ENCODE data around the gene YY1AP1.

YY1AP1 gene

GRCh38 chr1:155623357-155623756 lies 65.2 kb downstream of the YY1AP1 start:
- no peak for TF ChIP-seq REST (IDR thresholded peaks at IDR 0.05; ENCODE audit: insufficient read depth in 1 of 2, low read depth in 2 of 2, low read length in 2 of 2)
- TF ChIP-seq TAF1 (IDR thresholded peaks at IDR 0.05; ENCODE audit: borderline replicate concordance, insufficient read depth, low read length): no peak
- TF ChIP-seq SIN3A (IDR thresholded peaks at IDR 0.05; ENCODE audit: borderline replicate concordance, insufficient read depth, low read length): no peak
- TF ChIP-seq FOXP2 (optimal IDR thresholded peaks at IDR 0.05; ENCODE audit: borderline replicate concordance, extremely low read depth, extremely low read length, insufficient read depth): no peak
- TF ChIP-seq POLR2AphosphoS5 (IDR thresholded peaks at IDR 0.05; ENCODE audit: low read depth, low read length): no peak

- TF ChIP-seq FOXP2 (optimal IDR thresholded peaks at IDR 0.05; ENCODE audit: borderline replicate concordance, extremely low read depth, extremely low read length, insufficient read depth): no peak
- TF ChIP-seq SIN3A (IDR thresholded peaks at IDR 0.05; ENCODE audit: borderline replicate concordance, insufficient read depth, low read length): no peak
- no peak for TF ChIP-seq REST (IDR thresholded peaks at IDR 0.05; ENCODE audit: insufficient read depth in 1 of 2, low read depth in 2 of 2, low read length in 2 of 2)
Measured at GRCh38 chr1:155622191-155622590, 66.4 kb downstream of the YY1AP1 start.

- TF ChIP-seq SIN3A (IDR thresholded peaks at IDR 0.05; ENCODE audit: borderline replicate concordance, insufficient read depth, low read length) (no peak), REST (IDR thresholded peaks at IDR 0.05; ENCODE audit: insufficient read depth in 1 of 2, low read depth in 2 of 2, low read length in 2 of 2) (no peak), FOXP2 (optimal IDR thresholded peaks at IDR 0.05; ENCODE audit: borderline replicate concordance, extremely low read depth, extremely low read length, insufficient read depth) (no peak), TAF1 (IDR thresholded peaks at IDR 0.05; ENCODE audit: borderline replicate concordance, insufficient read depth, low read length) (no peak), POLR2AphosphoS5 (IDR thresholded peaks at IDR 0.05; ENCODE audit: low read depth, low read length) (peak; percentile 83)
Measured at GRCh38 chr1:155609515-155610256, 78.9 kb downstream of the YY1AP1 start, which contains the start of gene MSTO1. MSTO1 (plus strand) TSS chr1:155610218; CDS start chr1:155610249, 31 bp downstream.
